ENCODE results near the gene APBA2.

APBA2 gene

GRCh38 chr15:28918141-28918983 is 32.6 kb downstream of the APBA2 start:
- Histone ChIP-seq H3K4me3 (ENCODE audit: low read depth, low read length) (no peak overlapping the region), H3K9me3 (ENCODE audit: control insufficient read depth, insufficient read depth, low read depth, low read length) (no peaks in the 10 kb centered on the region), H3K4me1 (ENCODE audit: control insufficient read depth, insufficient read depth, low read length) (no peaks in the 10 kb centered on the region; the same call in 1 of the 2 replicates), H3K36me3 (ENCODE audit: control insufficient read depth in 2 of 2, insufficient read depth in 1 of 2, low read length in 2 of 2) (peaks cover 0 to 16% of the 10 kb centered on the region in 2 experiments; a peak in 2 of 3 replicates), H3K27ac (ENCODE audit: extremely low read depth, low read depth, low read length) (no peak overlapping the region)
- ChIA-PET POLR2A (no interaction called here), CTCF (no interaction called here)
- TF ChIP-seq ZNF324 (tag by site-specific recombination; IDR thresholded peaks at IDR 0.05), result no peak
- TF ChIP-seq ZNF791 (tag by site-specific recombination; IDR thresholded peaks at IDR 0.05), result no peak
- TF ChIP-seq ZNF623 (tag by site-specific recombination; IDR thresholded peaks at IDR 0.05), result no peak
- TF ChIP-seq YY1 (tag by site-specific recombination; IDR thresholded peaks at IDR 0.05), result no peak
- no peak for TF ChIP-seq ZNF664 (tag by site-specific recombination; IDR thresholded peaks at IDR 0.05)
- TF ChIP-seq GLI4 (tag by site-specific recombination; IDR thresholded peaks at IDR 0.05), result no peak
- TF ChIP-seq ZNF777 (tag by site-specific recombination; IDR thresholded peaks at IDR 0.05; ENCODE audit: borderline replicate concordance), result no peak
- no peak for TF ChIP-seq ZNF610 (tag by site-specific recombination; IDR thresholded peaks at IDR 0.05; ENCODE audit: borderline replicate concordance)
- no peak for TF ChIP-seq ZNF423 (tag by site-specific recombination; IDR thresholded peaks at IDR 0.05)
- TF ChIP-seq ZNF529 (tag by site-specific recombination; IDR thresholded peaks at IDR 0.05; ENCODE audit: insufficient replicate concordance), result no peak
- no peak for TF ChIP-seq ZNF677 (tag by site-specific recombination; IDR thresholded peaks at IDR 0.05)
- TF ChIP-seq ZNF169 (tag by site-specific recombination; IDR thresholded peaks at IDR 0.05), result no peak
- TF ChIP-seq ZNF837 (tag by site-specific recombination; IDR thresholded peaks at IDR 0.05), result no peak
- TF ChIP-seq, protein P1, sequence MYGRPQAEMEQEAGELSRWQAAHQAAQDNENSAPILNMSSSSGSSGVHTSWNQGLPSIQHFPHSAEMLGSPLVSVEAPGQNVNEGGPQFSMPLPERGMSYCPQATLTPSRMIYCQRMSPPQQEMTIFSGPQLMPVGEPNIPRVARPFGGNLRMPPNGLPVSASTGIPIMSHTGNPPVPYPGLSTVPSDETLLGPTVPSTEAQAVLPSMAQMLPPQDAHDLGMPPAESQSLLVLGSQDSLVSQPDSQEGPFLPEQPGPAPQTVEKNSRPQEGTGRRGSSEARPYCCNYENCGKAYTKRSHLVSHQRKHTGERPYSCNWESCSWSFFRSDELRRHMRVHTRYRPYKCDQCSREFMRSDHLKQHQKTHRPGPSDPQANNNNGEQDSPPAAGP (tag by site-specific recombination; IDR thresholded peaks at IDR 0.05), result no peak
- no peak for TF ChIP-seq ZSCAN23 (tag by site-specific recombination; IDR thresholded peaks at IDR 0.05)
- TF ChIP-seq ZNF692 (tag by site-specific recombination; IDR thresholded peaks at IDR 0.05), result no peak
- TF ChIP-seq ZNF561 (tag by site-specific recombination; IDR thresholded peaks at IDR 0.05; ENCODE audit: borderline replicate concordance), result no peak

- ChIA-PET CTCF (no interaction called here), POLR2A (no interaction called here)
- H3K27ac ChIP-seq (ENCODE audit: extremely low read depth, low read depth, low read length), result no peak overlapping the region
- H3K4me1 ChIP-seq (ENCODE audit: control insufficient read depth, insufficient read depth, low read length), result no peaks in the 10 kb centered on the region
- no peaks in the 10 kb centered on the region for H3K9me3 ChIP-seq (ENCODE audit: control insufficient read depth, insufficient read depth, low read depth, low read length)
- H3K36me3 ChIP-seq (ENCODE audit: control insufficient read depth in 2 of 2, insufficient read depth in 1 of 2, low read length in 2 of 2), result peaks cover 0 to 16% of the 10 kb centered on the region in 2 experiments; a peak in 2 of 3 replicates
- H3K4me3 ChIP-seq (ENCODE audit: low read depth, low read length), result no peak overlapping the region
- TF ChIP-seq EGR2 (tag by site-specific recombination; IDR thresholded peaks at IDR 0.05; ENCODE audit: low read depth) (no peak), ZNF175 (tag by site-specific recombination; IDR thresholded peaks at IDR 0.05) (no peak), ZNF280D (tag by site-specific recombination; IDR thresholded peaks at IDR 0.05) (no peak), MYNN (tag by site-specific recombination; IDR thresholded peaks at IDR 0.05; ENCODE audit: borderline replicate concordance) (no peak), GFI1B (tag by site-specific recombination; IDR thresholded peaks at IDR 0.05) (no peak), ZNF155 (tag by site-specific recombination; IDR thresholded peaks at IDR 0.05) (no peak), ZBTB8A (tag by site-specific recombination; IDR thresholded peaks at IDR 0.05) (no peak), BCL6B (tag by site-specific recombination; IDR thresholded peaks at IDR 0.05) (no peak), ZNF621 (tag by site-specific recombination; IDR thresholded peaks at IDR 0.05) (no peak), ZNF174 (tag by site-specific recombination; IDR thresholded peaks at IDR 0.05) (no peak), ZNF76 (tag by site-specific recombination; IDR thresholded peaks at IDR 0.05; ENCODE audit: borderline replicate concordance, low read depth) (no peak), ZBTB1 (tag by site-specific recombination; IDR thresholded peaks at IDR 0.05) (no peak)
These were observed 33.4 kb downstream of the APBA2 start for GRCh38 chr15:28919201-28919635.
